MCF 10A (cell line): ENCODE results near the gene ALDH1A1. TPM values are rescaled to one million over a fixed set of nuclear protein-coding genes. Genes with fewer than 3 reads are reported as not detected.

Experiments used
- BruUV-seq: library from RNA; stranded (reverse); fragments of 400-500 nt; replicated peaks from 2 replicates; lab custom pipeline; 2021; lab: Mats Ljungman, UMichigan
- CTCF ChIA-PET: fragments of 300-600 bp; sonication (Branson Sonifier 250); formaldehyde crosslinking; extraction: SDS; loops from one replicate; lab custom pipeline; 2021; ENCODE audit warnings: antibody characterized with exemption, inconsistent platforms; lab: Yijun Ruan, JAX
- POLR2A ChIA-PET: fragments of 300-600, 350-650 bp; sonication (Branson Sonifier 250); formaldehyde crosslinking; extraction: SDS; loops from one replicate; lab custom pipeline; 2020; ENCODE audit warnings: antibody characterized with exemption, inconsistent platforms; lab: Yijun Ruan, JAX
- DNase-seq: peaks from one replicate; pipeline ENCODE4 v3.0.0-alpha.2; 2018; ENCODE audit not compliant: unreplicated experiment
- H3K27ac Mint-ChIP-seq: one replicate; pipeline ENCODE4 v1.8.0; 2022; ENCODE audit warnings: mild to moderate bottlenecking, low read depth, mixed read lengths; ENCODE audit not compliant: unreplicated experiment
- H3K27me3 Mint-ChIP-seq: one replicate; pipeline ENCODE4 v1.8.0; 2022; ENCODE audit warnings: mixed read lengths; ENCODE audit not compliant: insufficient read depth, unreplicated experiment
- H3K36me3 Mint-ChIP-seq: one replicate; pipeline ENCODE4 v1.8.0; 2022; ENCODE audit warnings: mild to moderate bottlenecking, moderate library complexity, mixed read lengths; ENCODE audit not compliant: insufficient read depth, unreplicated experiment
- H3K4me1 Mint-ChIP-seq: one replicate; pipeline ENCODE4 v1.8.0; 2022; ENCODE audit warnings: mixed read lengths; ENCODE audit not compliant: insufficient read depth, unreplicated experiment
- H3K4me3 Mint-ChIP-seq: one replicate; pipeline ENCODE4 v1.8.0; 2022; ENCODE audit warnings: mild to moderate bottlenecking, moderate library complexity, mixed read lengths; ENCODE audit not compliant: unreplicated experiment
- H3K9me3 Mint-ChIP-seq: one replicate; pipeline ENCODE4 v1.8.0; 2022; ENCODE audit warnings: mixed read lengths; ENCODE audit not compliant: unreplicated experiment
- CTCF ChIP-seq: fragments of 200-600 bp; IDR thresholded peaks from one replicate; pipeline ENCODE4 v1.8.0; 2022; ENCODE audit warnings: antibody characterized with exemption, mild to moderate bottlenecking; ENCODE audit not compliant: unreplicated experiment
- intact Hi-C: fragments of 100-400 bp; cut with micrococcal nuclease; formaldehyde crosslinking; loops from 2 replicates; pipeline ENCODE4 v1.14.1; 2022
- total RNA-seq: library from RNA; stranded (reverse); gene quantifications from 2 replicates; pipeline ENCODE4 v1.2.3, GENCODE V29; 2022

The ALDH1A1 gene
- total RNA-seq, 1 experiment from 2014 or later: not detected

- Mint-ChIP-seq H3K27me3 (peaks cover 38% of the 10 kb centered on the region), H3K27ac (no peak overlapping the region), H3K4me3 (no peak overlapping the region), H3K4me1 (no peaks in the 10 kb centered on the region), H3K36me3 (no peaks in the 10 kb centered on the region), H3K9me3 (no peaks in the 10 kb centered on the region)
- ChIA-PET CTCF (interaction anchor here (0.8 kb wide), 2 partner anchors 68 to 109 kb away, joined by 3 read pairs; no protein-coding TSS in a partner anchor), POLR2A (no interaction called here)
- intact Hi-C loops: no loop called here
- no peak for DNase-seq
- BruUV-seq: no TSS peak
- no peak for TF ChIP-seq CTCF
Measured at GRCh38 chr9:72913382-72914009, 39.4 kb downstream of the ALDH1A1 start.

- Mint-ChIP-seq H3K27me3 (peaks cover 38% of the 10 kb centered on the region), H3K36me3 (no peaks in the 10 kb centered on the region), H3K27ac (no peak overlapping the region), H3K4me3 (no peak overlapping the region), H3K4me1 (no peaks in the 10 kb centered on the region), H3K9me3 (no peaks in the 10 kb centered on the region)
- ChIA-PET CTCF (interaction anchor here (0.6 to 0.8 kb wide), 3 partner anchors 19 to 110 kb away, joined by 3 to 4 read pairs (median 3); no protein-coding TSS in a partner anchor), POLR2A (no interaction called here)
- TF ChIP-seq CTCF: no peak
- no peak for DNase-seq
- intact Hi-C loops: no loop called here
- BruUV-seq: no TSS peak
Measured at GRCh38 chr9:72912476-72913381, 40.1 kb downstream of the ALDH1A1 start.

DNA sequence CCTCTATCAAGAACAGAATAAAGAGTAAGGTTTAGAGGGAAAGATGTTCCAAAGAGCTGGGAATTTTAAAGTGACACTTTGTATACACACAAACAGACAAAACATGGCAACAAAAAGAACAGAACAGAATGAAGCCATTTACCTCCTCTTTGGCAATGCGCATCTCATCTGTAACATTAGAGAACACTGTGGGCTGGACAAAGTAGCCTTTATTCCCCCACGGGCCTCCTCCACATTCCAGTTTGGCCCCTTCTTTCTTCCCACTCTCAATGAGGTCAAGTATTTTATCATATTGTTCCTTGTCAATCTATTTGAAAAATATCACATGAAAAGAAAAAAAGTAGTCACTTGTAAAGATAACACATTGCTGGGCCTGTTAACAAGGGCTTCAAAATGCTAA, 41.0 kb downstream of the ALDH1A1 start:
- ChIA-PET POLR2A (interaction anchor here (0.7 kb wide), 1 partner anchor 727 kb away, joined by 3 read pairs; no protein-coding TSS in a partner anchor), CTCF (interaction anchor here (0.6 kb wide), 1 partner anchor 18 kb away, joined by 4 read pairs; no protein-coding TSS in a partner anchor)
- Mint-ChIP-seq H3K27ac (no peak overlapping the region), H3K4me1 (no peaks in the 10 kb centered on the region), H3K27me3 (peaks cover 37% of the 10 kb centered on the region), H3K4me3 (no peak overlapping the region), H3K36me3 (no peaks in the 10 kb centered on the region), H3K9me3 (no peaks in the 10 kb centered on the region)
- intact Hi-C loops: no loop called here
- BruUV-seq: no TSS peak
- no peak for DNase-seq
- TF ChIP-seq CTCF: no peak

- Mint-ChIP-seq H3K4me3 (no peak overlapping the region), H3K27me3 (peaks cover 35% of the 10 kb centered on the region), H3K27ac (no peak overlapping the region), H3K4me1 (no peaks in the 10 kb centered on the region), H3K9me3 (no peaks in the 10 kb centered on the region), H3K36me3 (no peaks in the 10 kb centered on the region)
- BruUV-seq: no TSS peak
- POLR2A ChIA-PET: interaction anchor here (0.7 kb wide), 1 partner anchor 727 kb away, joined by 3 read pairs; no protein-coding TSS in a partner anchor
- CTCF ChIA-PET: no interaction called here
- no peak for TF ChIP-seq CTCF
- no peak for DNase-seq
- intact Hi-C loops: no loop called here
Measured at GRCh38 chr9:72911247-72911775, 41.5 kb downstream of the ALDH1A1 start.
